ENCODE results near the gene GZMM.

GRCh38 chr19:538641-539428 is 5.0 kb upstream of the GZMM start:
- TF ChIP-seq ZNF484 (CRISPR knock-in tag; IDR thresholded peaks at IDR 0.05; ENCODE audit: borderline replicate concordance, low read depth) (no peak), ZBTB1 (CRISPR knock-in tag; IDR thresholded peaks at IDR 0.05; ENCODE audit: borderline replicate concordance) (no peak), ZNF343 (CRISPR knock-in tag; IDR thresholded peaks at IDR 0.05) (no peak), NFATC3 (CRISPR knock-in tag; IDR thresholded peaks at IDR 0.05) (no peak), ZNF746 (CRISPR knock-in tag; IDR thresholded peaks at IDR 0.05) (no peak), RFX3 (CRISPR knock-in tag; IDR thresholded peaks at IDR 0.05) (no peak), U2AF2 (IDR thresholded peaks at IDR 0.05; ENCODE audit: low read depth, low read length) (no peak), NFAT5 (CRISPR knock-in tag; IDR thresholded peaks at IDR 0.05) (no peak), JUNB (CRISPR knock-in tag; IDR thresholded peaks at IDR 0.05; ENCODE audit: borderline replicate concordance) (no peak), ZBTB42 (CRISPR knock-in tag; IDR thresholded peaks at IDR 0.05) (no peak), ZNF496 (CRISPR knock-in tag; IDR thresholded peaks at IDR 0.05; ENCODE audit: insufficient replicate concordance) (no peak), GTF2F1 (IDR thresholded peaks at IDR 0.05; ENCODE audit: low read length) (no peak), TAF1 (CRISPR knock-in tag; IDR thresholded peaks at IDR 0.05) (no peak), ZNF740 (CRISPR knock-in tag; IDR thresholded peaks at IDR 0.05) (no peak)

Data from HepG2 (cell line).